Muscle of back (tissue), 11 donors: ENCODE results near the gene RTN1. TPM values are rescaled to one million over a fixed set of nuclear protein-coding genes. Genes with fewer than 3 reads are reported as not detected.

Source experiments
- DNase-seq, 3 donors: peaks; one replicate each; pipeline versions ENCODE4 v3.0.0 to v3.0.0-alpha.2; 2013
- polyA plus RNA-seq, 10 donors: library from polyadenylated mRNA; unstranded; fragments of 120-200 nt; gene quantifications; one replicate each; pipeline ENCODE4 v1.2.1, GENCODE V29; 2013; ENCODE audit not compliant: insufficient read length in 10 of 10

Gene RTN1
- polyA plus RNA-seq, 10 donors: 1.4 to 4.9 (median 2.5) TPM

GRCh38 chr14:59811073-59811472 lies 59.5 kb downstream of the RTN1 start:
- DNase-seq: no peak

GRCh38 chr14:59803052-59803540 lies 67.5 kb downstream of the RTN1 start:
- DNase-seq: peak in 2 of 3 donors; percentile 20 to 39

- DNase-seq: no peak
Measured at GRCh38 chr14:59788176-59788575, 82.4 kb downstream of the RTN1 start.

GRCh38 chr14:59787045-59787674 lies 83.4 kb downstream of the RTN1 start:
- DNase-seq: no peak

GRCh38 chr14:59785629-59786028 lies 84.9 kb downstream of the RTN1 start:
- no peak for DNase-seq

- DNase-seq: no peak
Measured at GRCh38 chr14:59782760-59783159, 87.8 kb downstream of the RTN1 start.

- no peak for DNase-seq
Measured at GRCh38 chr14:59777006-59777579, 93.5 kb downstream of the RTN1 start.

- no peak for DNase-seq
Measured at GRCh38 chr14:59776468-59776867, 94.1 kb downstream of the RTN1 start.

GRCh38 chr14:59772233-59772632 lies 98.3 kb downstream of the RTN1 start:
- DNase-seq: no peak

GRCh38 chr14:59771577-59771976 lies 99.0 kb downstream of the RTN1 start:
- no peak for DNase-seq

GRCh38 chr14:59769586-59769985 lies 101.0 kb downstream of the RTN1 start:
- no peak for DNase-seq

- no peak for DNase-seq
Measured at GRCh38 chr14:59768855-59769375, 101.7 kb downstream of the RTN1 start.

- DNase-seq: no peak
Measured at GRCh38 chr14:59761851-59762250, 108.7 kb downstream of the RTN1 start.

- DNase-seq: no peak
Measured at GRCh38 chr14:59755409-59756135, 115.0 kb downstream of the RTN1 start.

- peak in 1 of 3 donors; percentile 7 for DNase-seq
Measured at GRCh38 chr14:59754256-59754655, 116.3 kb downstream of the RTN1 start.

- DNase-seq: no peak
Measured at GRCh38 chr14:59753512-59753911, 117.1 kb downstream of the RTN1 start.

- DNase-seq: no peak
Measured at GRCh38 chr14:59751578-59751977, 119.0 kb downstream of the RTN1 start.

GRCh38 chr14:59739794-59740193 lies 130.8 kb downstream of the RTN1 start:
- no peak for DNase-seq

- no peak for DNase-seq
Measured at GRCh38 chr14:59728304-59728703, 142.3 kb downstream of the RTN1 start.

GRCh38 chr14:59727073-59727661 lies 143.4 kb downstream of the RTN1 start:
- DNase-seq: no peak

GRCh38 chr14:59711080-59711479 lies 159.5 kb downstream of the RTN1 start:
- no peak for DNase-seq
